Upper lobe of left lung (tissue), 4 donors: ENCODE data around the gene AGAP1.

Experiments used
- POLR2A ChIP-seq, 4 donors: fragments of 450-650 bp; IDR thresholded peaks; one replicate each; pipeline ENCODE4 v1.5.1; 2016 to 2017; ENCODE audit warnings: antibody characterized with exemption in 4 of 4, mild to moderate bottlenecking in 2 of 4
- POLR2AphosphoS5 ChIP-seq, 2 donors: sonication (generic); formaldehyde crosslinking; IDR thresholded peaks; one replicate each; pipeline ENCODE4 v1.5.1; 2017; ENCODE audit warnings: antibody characterized with exemption in 2 of 2
- TF ChIP-seq, protein P1 (sequence below), 6 experiments: fragments of 450-650 bp in 4 of 6; fragments of 200-600 bp in 2 of 6; sonication (generic) in 2 of 6; IDR thresholded peaks; one replicate each; pipeline ENCODE4 v1.5.1; 2016 to 2019; ENCODE audit warnings: antibody characterized with exemption in 6 of 6

DNA sequence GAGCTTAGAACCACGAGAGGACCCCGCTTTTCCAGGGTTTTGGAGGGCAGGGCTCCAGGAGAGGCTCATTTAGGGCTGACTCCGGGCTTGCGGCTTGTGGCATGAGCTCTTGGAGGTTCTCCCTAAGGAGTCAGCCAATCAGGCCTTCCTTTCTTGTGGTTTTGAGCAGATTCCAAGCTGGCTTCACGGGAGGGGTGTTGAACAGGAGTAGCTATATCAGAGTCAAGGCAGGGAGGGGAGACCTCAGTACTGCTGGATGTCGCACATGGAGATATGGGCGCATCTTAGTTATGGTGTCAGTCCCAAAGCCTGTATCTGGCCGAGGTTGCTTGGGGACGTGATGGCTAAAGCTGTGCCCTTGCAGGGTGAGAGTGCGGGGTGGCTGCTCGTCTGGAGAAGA lies 98.6 kb downstream of the AGAP1 start:
- TF ChIP-seq, protein P1, sequence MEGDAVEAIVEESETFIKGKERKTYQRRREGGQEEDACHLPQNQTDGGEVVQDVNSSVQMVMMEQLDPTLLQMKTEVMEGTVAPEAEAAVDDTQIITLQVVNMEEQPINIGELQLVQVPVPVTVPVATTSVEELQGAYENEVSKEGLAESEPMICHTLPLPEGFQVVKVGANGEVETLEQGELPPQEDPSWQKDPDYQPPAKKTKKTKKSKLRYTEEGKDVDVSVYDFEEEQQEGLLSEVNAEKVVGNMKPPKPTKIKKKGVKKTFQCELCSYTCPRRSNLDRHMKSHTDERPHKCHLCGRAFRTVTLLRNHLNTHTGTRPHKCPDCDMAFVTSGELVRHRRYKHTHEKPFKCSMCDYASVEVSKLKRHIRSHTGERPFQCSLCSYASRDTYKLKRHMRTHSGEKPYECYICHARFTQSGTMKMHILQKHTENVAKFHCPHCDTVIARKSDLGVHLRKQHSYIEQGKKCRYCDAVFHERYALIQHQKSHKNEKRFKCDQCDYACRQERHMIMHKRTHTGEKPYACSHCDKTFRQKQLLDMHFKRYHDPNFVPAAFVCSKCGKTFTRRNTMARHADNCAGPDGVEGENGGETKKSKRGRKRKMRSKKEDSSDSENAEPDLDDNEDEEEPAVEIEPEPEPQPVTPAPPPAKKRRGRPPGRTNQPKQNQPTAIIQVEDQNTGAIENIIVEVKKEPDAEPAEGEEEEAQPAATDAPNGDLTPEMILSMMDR (IDR thresholded peaks at IDR 0.05), result no peak
- TF ChIP-seq POLR2AphosphoS5 (IDR thresholded peaks at IDR 0.05), result no peak
- no peak for TF ChIP-seq POLR2A (IDR thresholded peaks at IDR 0.05)
